PC-3 (cell line): ENCODE data around the gene TRMT2A.

Experiments
- EZH2 ChIP-seq: fragments of 300-600 bp; sonication (generic); IDR thresholded peaks from one replicate; pipeline ENCODE4 v1.6.1; 2017; ENCODE audit warnings: antibody characterized with exemption, mild to moderate bottlenecking, low read length; ENCODE audit not compliant: unreplicated experiment
- EZH2phosphoT487 ChIP-seq: fragments of 300-600 bp; sonication (generic); IDR thresholded peaks from 2 replicates; pipeline ENCODE4 v1.6.1; 2018; ENCODE audit warnings: mild to moderate bottlenecking, antibody characterized with exemption, low read length, borderline replicate concordance
- TF ChIP-seq, protein P1 (sequence below): fragments of 300-600 bp; sonication (generic); conservative IDR thresholded peaks from 2 replicates; pipeline ENCODE4 v1.5.1; 2017; ENCODE audit warnings: antibody characterized with exemption, low read depth, mild to moderate bottlenecking, low read length

- TF ChIP-seq, protein P1, sequence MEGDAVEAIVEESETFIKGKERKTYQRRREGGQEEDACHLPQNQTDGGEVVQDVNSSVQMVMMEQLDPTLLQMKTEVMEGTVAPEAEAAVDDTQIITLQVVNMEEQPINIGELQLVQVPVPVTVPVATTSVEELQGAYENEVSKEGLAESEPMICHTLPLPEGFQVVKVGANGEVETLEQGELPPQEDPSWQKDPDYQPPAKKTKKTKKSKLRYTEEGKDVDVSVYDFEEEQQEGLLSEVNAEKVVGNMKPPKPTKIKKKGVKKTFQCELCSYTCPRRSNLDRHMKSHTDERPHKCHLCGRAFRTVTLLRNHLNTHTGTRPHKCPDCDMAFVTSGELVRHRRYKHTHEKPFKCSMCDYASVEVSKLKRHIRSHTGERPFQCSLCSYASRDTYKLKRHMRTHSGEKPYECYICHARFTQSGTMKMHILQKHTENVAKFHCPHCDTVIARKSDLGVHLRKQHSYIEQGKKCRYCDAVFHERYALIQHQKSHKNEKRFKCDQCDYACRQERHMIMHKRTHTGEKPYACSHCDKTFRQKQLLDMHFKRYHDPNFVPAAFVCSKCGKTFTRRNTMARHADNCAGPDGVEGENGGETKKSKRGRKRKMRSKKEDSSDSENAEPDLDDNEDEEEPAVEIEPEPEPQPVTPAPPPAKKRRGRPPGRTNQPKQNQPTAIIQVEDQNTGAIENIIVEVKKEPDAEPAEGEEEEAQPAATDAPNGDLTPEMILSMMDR: no peak
- TF ChIP-seq EZH2: no peak
- no peak for TF ChIP-seq EZH2phosphoT487
These were observed 11.0 kb upstream of the TRMT2A start for GRCh38 chr22:20127869-20128618.
